ENCODE results near the gene EYA4. TPM values are rescaled to one million over a fixed set of nuclear protein-coding genes. Genes with fewer than 3 reads are reported as not detected.

EYA4 gene
- total and polyA plus RNA-seq, 3 experiments from 2014 or later, result not detected

- Mint-ChIP-seq H3K4me3 (no peak overlapping the region), H3K36me3 (no peaks in the 10 kb centered on the region), H3K27me3 (no peaks in the 10 kb centered on the region), H3K9me3 (no peaks in the 10 kb centered on the region), H3K27ac (no peak overlapping the region), H3K4me1 (no peaks in the 10 kb centered on the region)
- H3K4me3 ChIP-seq (ENCODE audit: low read length), result no peak overlapping the region
- H3K27ac ChIP-seq (ENCODE audit: low read depth, low read length), result no peak overlapping the region
- no peaks in the 10 kb centered on the region for H3K27me3 ChIP-seq (ENCODE audit: insufficient read depth, low read length, poor library complexity, severe bottlenecking)
- CTCF ChIA-PET, result no interaction called here
- H3K36me3 ChIP-seq (ENCODE audit: insufficient read depth, low read length), result no peaks in the 10 kb centered on the region
- no peaks in the 10 kb centered on the region for H3K4me1 ChIP-seq (ENCODE audit: insufficient read depth, low read length)
- H3K9me3 ChIP-seq (ENCODE audit: low read length), result no peaks in the 10 kb centered on the region
- no peak for DNase-seq
- POLR2A ChIA-PET, result no interaction called here
Observed at GRCh38 chr6:133369773-133370272, 128.7 kb downstream of the EYA4 start.

DNA sequence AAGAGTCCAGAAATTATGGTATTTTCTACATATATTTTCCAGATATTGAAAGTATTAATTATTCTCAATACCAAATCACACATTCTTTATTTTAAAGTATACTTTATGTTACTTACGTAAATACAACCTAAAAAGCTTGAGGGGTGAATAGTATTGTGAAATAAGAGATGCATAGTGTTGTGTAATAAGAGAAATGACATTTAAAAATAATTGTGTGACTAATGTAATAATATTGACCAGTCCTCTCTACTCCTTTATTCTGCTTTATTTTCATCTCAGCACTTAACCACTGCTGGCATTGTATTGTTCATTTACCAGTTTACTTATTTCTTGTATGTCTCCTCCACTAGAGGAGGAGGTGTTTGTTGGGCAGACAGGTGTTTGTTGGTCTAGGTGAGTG, 135.6 kb downstream of the EYA4 start:
- POLR2A ChIA-PET, result no interaction called here
- no peaks in the 10 kb centered on the region for H3K36me3 Mint-ChIP-seq
- H3K27ac ChIP-seq (ENCODE audit: low read depth, low read length), result no peak overlapping the region
- H3K4me3 ChIP-seq (ENCODE audit: low read length), result no peak overlapping the region
- H3K27ac Mint-ChIP-seq, result no peak overlapping the region
- no peak overlapping the region for H3K4me3 Mint-ChIP-seq
- H3K9me3 Mint-ChIP-seq, result peaks cover 0 to 2% (median 0%) of the 10 kb centered on the region in 5 donors
- H3K36me3 ChIP-seq (ENCODE audit: insufficient read depth, low read length), result no peaks in the 10 kb centered on the region
- H3K9me3 ChIP-seq (ENCODE audit: low read length), result no peaks in the 10 kb centered on the region
- H3K27me3 ChIP-seq (ENCODE audit: insufficient read depth, low read length, poor library complexity, severe bottlenecking), result no peaks in the 10 kb centered on the region
- H3K4me1 ChIP-seq (ENCODE audit: insufficient read depth, low read length), result no peaks in the 10 kb centered on the region
- no peaks in the 10 kb centered on the region for H3K4me1 Mint-ChIP-seq
- CTCF ChIA-PET, result no interaction called here
- no peaks in the 10 kb centered on the region for H3K27me3 Mint-ChIP-seq
- no peak for DNase-seq

DNA sequence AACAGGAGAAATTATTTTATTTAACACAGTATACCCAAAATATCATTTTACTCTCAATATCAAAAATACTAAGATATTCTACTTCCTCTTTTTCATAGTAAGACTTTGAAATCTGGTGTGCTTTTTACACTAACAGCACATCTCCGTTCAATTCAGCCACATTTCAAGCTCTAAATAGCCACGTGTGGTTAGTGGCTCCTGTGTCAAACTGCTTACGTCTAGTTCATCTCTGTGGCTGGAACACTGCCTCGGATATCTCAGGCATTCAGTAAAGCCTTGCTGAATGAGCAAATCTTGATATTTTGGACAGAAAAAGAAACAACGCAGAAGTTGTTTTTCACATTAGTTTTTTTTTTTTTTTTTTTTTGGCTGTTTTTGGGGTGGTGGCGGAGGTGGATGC, 136.1 kb downstream of the EYA4 start:
- ChIA-PET CTCF (no interaction called here), POLR2A (no interaction called here)
- Mint-ChIP-seq H3K4me3 (no peak overlapping the region), H3K27ac (no peak overlapping the region), H3K4me1 (no peaks in the 10 kb centered on the region), H3K9me3 (peaks cover 0 to 2% (median 0%) of the 10 kb centered on the region in 5 donors), H3K36me3 (no peaks in the 10 kb centered on the region), H3K27me3 (peaks cover 0 to 3% of the 10 kb centered on the region in 2 donors)
- H3K4me3 ChIP-seq (ENCODE audit: low read length), result no peak overlapping the region
- H3K27me3 ChIP-seq (ENCODE audit: insufficient read depth, low read length, poor library complexity, severe bottlenecking), result no peaks in the 10 kb centered on the region
- H3K36me3 ChIP-seq (ENCODE audit: insufficient read depth, low read length), result no peaks in the 10 kb centered on the region
- no peaks in the 10 kb centered on the region for H3K4me1 ChIP-seq (ENCODE audit: insufficient read depth, low read length)
- no peak overlapping the region for H3K27ac ChIP-seq (ENCODE audit: low read depth, low read length)
- H3K9me3 ChIP-seq (ENCODE audit: low read length), result no peaks in the 10 kb centered on the region
- DNase-seq, result no peak

DNA sequence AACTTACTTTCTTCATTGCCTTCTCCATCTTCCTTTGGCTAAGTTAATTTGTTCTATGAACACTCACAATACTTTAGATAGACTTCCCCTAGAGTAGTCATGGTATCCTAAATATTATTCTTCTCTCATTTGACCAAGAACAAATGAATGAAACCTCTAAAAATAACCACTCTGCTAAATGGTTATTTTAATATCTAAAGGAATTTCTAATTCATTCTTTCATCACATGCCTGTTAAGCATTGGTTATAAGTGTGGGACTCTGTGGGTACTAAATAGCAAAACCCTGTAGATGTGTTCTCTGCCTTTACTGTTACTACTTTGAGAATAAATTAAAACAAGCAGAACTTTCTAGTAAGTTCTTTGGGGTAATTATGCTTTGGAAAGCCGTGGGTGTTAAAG, 138.9 kb downstream of the EYA4 start:
- CTCF ChIA-PET, result no interaction called here
- Mint-ChIP-seq H3K27me3 (peaks cover 0 to 3% of the 10 kb centered on the region in 2 donors), H3K9me3 (peaks cover 0 to 4% (median 0%) of the 10 kb centered on the region in 5 donors), H3K36me3 (no peaks in the 10 kb centered on the region), H3K4me3 (no peak overlapping the region), H3K4me1 (no peaks in the 10 kb centered on the region), H3K27ac (no peak overlapping the region)
- H3K9me3 ChIP-seq (ENCODE audit: low read length), result no peaks in the 10 kb centered on the region
- H3K36me3 ChIP-seq (ENCODE audit: insufficient read depth, low read length), result no peaks in the 10 kb centered on the region
- H3K4me3 ChIP-seq (ENCODE audit: low read length), result no peak overlapping the region
- H3K27ac ChIP-seq (ENCODE audit: low read depth, low read length), result no peak overlapping the region
- no peak for DNase-seq
- no peaks in the 10 kb centered on the region for H3K4me1 ChIP-seq (ENCODE audit: insufficient read depth, low read length)
- no peaks in the 10 kb centered on the region for H3K27me3 ChIP-seq (ENCODE audit: insufficient read depth, low read length, poor library complexity, severe bottlenecking)
- POLR2A ChIA-PET, result no interaction called here

GRCh38 chr6:133380723-133381122, 139.6 kb downstream of the EYA4 start:
- no peaks in the 10 kb centered on the region for H3K27me3 ChIP-seq (ENCODE audit: insufficient read depth, low read length, poor library complexity, severe bottlenecking)
- CTCF ChIA-PET, result no interaction called here
- POLR2A ChIA-PET, result no interaction called here
- H3K27ac ChIP-seq (ENCODE audit: low read depth, low read length), result no peak overlapping the region
- DNase-seq, result no peak
- Mint-ChIP-seq H3K27me3 (peaks cover 0 to 3% of the 10 kb centered on the region in 2 donors), H3K27ac (no peak overlapping the region), H3K4me3 (no peak overlapping the region), H3K36me3 (no peaks in the 10 kb centered on the region), H3K4me1 (no peaks in the 10 kb centered on the region), H3K9me3 (peaks cover 0 to 4% (median 0%) of the 10 kb centered on the region in 5 donors)
- no peak overlapping the region for H3K4me3 ChIP-seq (ENCODE audit: low read length)
- no peaks in the 10 kb centered on the region for H3K4me1 ChIP-seq (ENCODE audit: insufficient read depth, low read length)
- H3K36me3 ChIP-seq (ENCODE audit: insufficient read depth, low read length), result no peaks in the 10 kb centered on the region
- no peaks in the 10 kb centered on the region for H3K9me3 ChIP-seq (ENCODE audit: low read length)

GRCh38 chr6:133388731-133389130, 147.6 kb downstream of the EYA4 start:
- ChIA-PET POLR2A (no interaction called here), CTCF (no interaction called here)
- Histone ChIP-seq H3K4me1 (ENCODE audit: insufficient read depth, low read length) (no peaks in the 10 kb centered on the region), H3K27ac (ENCODE audit: low read depth, low read length) (no peak overlapping the region), H3K4me3 (ENCODE audit: low read length) (no peak overlapping the region), H3K27me3 (ENCODE audit: insufficient read depth, low read length, poor library complexity, severe bottlenecking) (no peaks in the 10 kb centered on the region), H3K36me3 (ENCODE audit: insufficient read depth, low read length) (no peaks in the 10 kb centered on the region), H3K9me3 (ENCODE audit: low read length) (no peaks in the 10 kb centered on the region)
- no peak for DNase-seq
- H3K9me3 Mint-ChIP-seq, result peaks cover 0 to 3% (median 2%) of the 10 kb centered on the region in 5 donors
- peaks cover 0 to 1% of the 10 kb centered on the region in 2 donors for H3K27me3 Mint-ChIP-seq
- no peaks in the 10 kb centered on the region for H3K36me3 Mint-ChIP-seq
- H3K4me3 Mint-ChIP-seq, result peak overlapping the region in 1 of 7 donors; percentile 29
- no peaks in the 10 kb centered on the region for H3K4me1 Mint-ChIP-seq
- H3K27ac Mint-ChIP-seq, result no peak overlapping the region

- H3K4me1 Mint-ChIP-seq, result no peaks in the 10 kb centered on the region
- no peak overlapping the region for H3K27ac Mint-ChIP-seq
- H3K36me3 ChIP-seq (ENCODE audit: insufficient read depth, low read length), result no peaks in the 10 kb centered on the region
- H3K27me3 Mint-ChIP-seq, result peaks cover 0 to 1% of the 10 kb centered on the region in 2 donors
- H3K27ac ChIP-seq (ENCODE audit: low read depth, low read length), result no peak overlapping the region
- DNase-seq, result no peak
- CTCF ChIA-PET, result no interaction called here
- H3K4me3 ChIP-seq (ENCODE audit: low read length), result no peak overlapping the region
- H3K4me3 Mint-ChIP-seq, result no peak overlapping the region
- no peaks in the 10 kb centered on the region for H3K9me3 ChIP-seq (ENCODE audit: low read length)
- H3K4me1 ChIP-seq (ENCODE audit: insufficient read depth, low read length), result no peaks in the 10 kb centered on the region
- H3K9me3 Mint-ChIP-seq, result peaks cover 0 to 3% (median 2%) of the 10 kb centered on the region in 5 donors
- H3K36me3 Mint-ChIP-seq, result no peaks in the 10 kb centered on the region
- H3K27me3 ChIP-seq (ENCODE audit: insufficient read depth, low read length, poor library complexity, severe bottlenecking), result no peaks in the 10 kb centered on the region
- POLR2A ChIA-PET, result no interaction called here
Observed at GRCh38 chr6:133390168-133390567, 149.0 kb downstream of the EYA4 start.

GRCh38 chr6:133392015-133392414, 150.9 kb downstream of the EYA4 start:
- Mint-ChIP-seq H3K27me3 (peaks cover 0 to 1% of the 10 kb centered on the region in 2 donors), H3K4me1 (no peaks in the 10 kb centered on the region), H3K36me3 (no peaks in the 10 kb centered on the region), H3K9me3 (peaks cover 0 to 3% (median 2%) of the 10 kb centered on the region in 5 donors), H3K4me3 (no peak overlapping the region), H3K27ac (no peak overlapping the region)
- Histone ChIP-seq H3K36me3 (ENCODE audit: insufficient read depth, low read length) (no peaks in the 10 kb centered on the region), H3K9me3 (ENCODE audit: low read length) (no peaks in the 10 kb centered on the region), H3K27me3 (ENCODE audit: insufficient read depth, low read length, poor library complexity, severe bottlenecking) (no peaks in the 10 kb centered on the region), H3K4me3 (ENCODE audit: low read length) (no peak overlapping the region), H3K4me1 (ENCODE audit: insufficient read depth, low read length) (no peaks in the 10 kb centered on the region), H3K27ac (ENCODE audit: low read depth, low read length) (no peak overlapping the region)
- no peak for DNase-seq
- ChIA-PET CTCF (no interaction called here), POLR2A (no interaction called here)

DNA sequence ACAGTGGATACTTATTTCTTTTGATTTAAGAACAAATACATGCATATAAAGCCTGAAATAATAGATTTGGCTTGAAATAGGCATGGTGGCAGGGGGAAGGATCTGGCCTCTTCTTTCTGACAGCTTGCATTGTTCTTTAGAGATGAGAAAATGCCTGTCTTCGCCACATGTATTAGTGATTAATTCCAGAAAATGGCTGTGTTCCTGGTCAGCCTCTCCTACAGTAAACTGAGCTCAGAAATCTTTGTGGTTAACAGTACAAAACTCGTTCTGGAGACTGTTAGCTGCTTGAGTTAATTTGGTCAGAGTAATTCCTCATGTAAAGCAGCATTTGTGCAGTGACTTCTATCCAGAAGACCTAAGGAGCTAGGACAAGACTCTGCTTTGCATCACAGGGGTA, 151.5 kb downstream of the EYA4 start:
- Histone ChIP-seq H3K27ac (ENCODE audit: low read depth, low read length) (no peak overlapping the region), H3K9me3 (ENCODE audit: low read length) (no peaks in the 10 kb centered on the region), H3K27me3 (ENCODE audit: insufficient read depth, low read length, poor library complexity, severe bottlenecking) (no peaks in the 10 kb centered on the region), H3K4me1 (ENCODE audit: insufficient read depth, low read length) (no peaks in the 10 kb centered on the region), H3K4me3 (ENCODE audit: low read length) (no peak overlapping the region), H3K36me3 (ENCODE audit: insufficient read depth, low read length) (no peaks in the 10 kb centered on the region)
- H3K36me3 Mint-ChIP-seq, result no peaks in the 10 kb centered on the region
- no peak overlapping the region for H3K27ac Mint-ChIP-seq
- H3K27me3 Mint-ChIP-seq, result peaks cover 0 to 1% of the 10 kb centered on the region in 2 donors
- peaks cover 0 to 4% (median 2%) of the 10 kb centered on the region in 5 donors for H3K9me3 Mint-ChIP-seq
- DNase-seq, result no peak
- POLR2A ChIA-PET, result no interaction called here
- no peaks in the 10 kb centered on the region for H3K4me1 Mint-ChIP-seq
- CTCF ChIA-PET, result no interaction called here
- no peak overlapping the region for H3K4me3 Mint-ChIP-seq
